ENCODE measurements around the gene PLPPR1.

PLPPR1 gene

GRCh38 chr9:101128623-101129022, 100.1 kb downstream of the PLPPR1 start:
- DNase-seq: no peak

DNA sequence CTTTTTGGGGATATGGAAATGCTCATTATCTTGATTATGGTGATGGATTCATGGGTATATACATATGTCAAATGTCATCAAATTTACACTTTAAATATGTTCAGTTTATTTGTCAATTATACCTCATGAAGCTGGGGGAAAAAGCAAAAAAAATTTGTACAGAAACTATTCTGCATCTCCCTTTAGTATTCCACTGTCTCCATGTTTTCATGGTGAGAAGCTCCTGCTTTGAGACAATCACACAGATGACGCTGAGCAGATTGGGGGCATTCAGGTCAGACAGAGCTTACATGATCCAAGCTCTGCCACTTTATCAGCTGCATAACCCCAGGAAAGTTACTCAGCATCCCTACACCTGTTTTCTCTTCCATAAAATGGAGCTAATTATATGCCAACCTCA, 101.5 kb downstream of the PLPPR1 start:
- DNase-seq: no peak

GRCh38 chr9:101131326-101131725, 102.8 kb downstream of the PLPPR1 start:
- DNase-seq: no peak

DNA sequence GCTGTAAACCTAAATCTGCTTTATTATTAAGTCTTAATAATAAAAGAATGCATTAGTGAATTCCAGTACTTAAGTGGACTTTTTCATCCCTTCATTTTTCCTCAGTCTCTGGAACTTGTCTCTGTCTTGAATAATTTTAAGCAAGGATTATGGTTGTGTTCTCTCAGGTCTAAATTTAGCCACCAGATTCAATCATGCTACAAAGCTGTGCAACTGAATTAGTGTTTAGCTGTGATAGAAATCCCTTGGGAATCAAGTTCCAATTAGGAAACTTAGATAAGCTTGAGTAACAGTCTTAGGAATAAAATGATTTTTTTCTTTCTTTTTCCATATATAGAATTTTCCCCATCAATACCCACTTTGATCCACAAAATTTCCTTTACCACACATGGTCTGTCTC, 104.3 kb downstream of the PLPPR1 start:
- no peak for DNase-seq

DNA sequence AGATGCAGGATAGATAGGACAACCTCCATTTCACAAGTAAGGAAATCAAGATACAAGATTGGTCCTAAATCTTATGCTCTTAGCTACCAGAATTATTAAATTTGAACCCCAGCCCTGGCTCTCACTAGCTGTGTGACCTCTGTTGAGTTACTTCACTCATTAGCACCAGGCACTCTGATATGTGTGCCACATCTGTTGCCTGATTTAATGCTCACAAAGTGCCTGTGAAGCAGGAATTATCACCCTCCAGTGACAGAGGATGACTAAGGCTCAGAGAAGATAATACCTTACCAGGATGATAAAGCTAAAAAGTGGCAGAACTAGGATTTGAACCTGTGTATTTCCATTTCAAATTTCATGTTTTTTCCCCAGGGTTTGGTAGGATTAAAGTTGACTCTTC, 110.0 kb downstream of the PLPPR1 start:
- DNase-seq: no peak

DNA sequence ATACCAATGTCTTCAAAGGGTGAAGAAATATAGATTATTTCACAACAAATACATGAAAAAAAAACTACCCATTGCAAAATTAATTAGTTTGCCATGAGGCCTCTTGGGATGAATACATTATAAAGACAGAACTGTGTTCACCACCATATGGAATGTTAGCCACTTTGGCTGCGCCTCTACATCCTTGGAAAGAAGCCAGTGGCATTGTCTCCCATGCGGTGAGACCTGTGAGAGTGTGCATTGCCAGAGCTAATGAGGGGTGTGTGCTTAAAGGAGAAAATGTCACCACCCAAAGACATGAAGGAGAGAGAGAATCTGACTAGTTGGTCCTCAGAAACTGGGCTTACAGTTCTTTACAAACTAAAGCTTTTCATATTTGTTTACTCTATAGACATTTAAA, 110.6 kb downstream of the PLPPR1 start:
- no peak for DNase-seq

GRCh38 chr9:101140764-101141163, 112.2 kb downstream of the PLPPR1 start:
- no peak for DNase-seq

- DNase-seq: no peak
These were observed 118.0 kb downstream of the PLPPR1 start for GRCh38 chr9:101146508-101146907.

DNA sequence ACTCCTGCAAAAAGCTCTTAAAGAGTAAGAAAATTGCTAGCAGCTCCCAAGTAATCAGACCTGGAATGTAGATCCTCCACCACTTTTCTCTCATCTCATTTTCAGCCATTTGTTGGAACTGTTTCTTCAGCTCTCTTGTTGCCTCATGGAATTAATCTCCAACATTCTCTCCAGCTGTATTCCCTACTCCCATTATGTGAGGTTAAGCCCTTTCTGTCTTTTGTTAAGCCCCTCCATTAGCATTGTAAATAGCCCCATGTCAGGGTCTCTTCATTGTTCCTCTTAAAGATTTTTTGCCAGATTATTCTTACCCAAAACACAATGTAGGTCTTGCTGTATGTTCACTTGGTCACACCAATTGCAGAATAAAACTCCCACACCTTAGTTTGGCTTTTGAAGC, 119.8 kb downstream of the PLPPR1 start:
- DNase-seq: no peak

DNA sequence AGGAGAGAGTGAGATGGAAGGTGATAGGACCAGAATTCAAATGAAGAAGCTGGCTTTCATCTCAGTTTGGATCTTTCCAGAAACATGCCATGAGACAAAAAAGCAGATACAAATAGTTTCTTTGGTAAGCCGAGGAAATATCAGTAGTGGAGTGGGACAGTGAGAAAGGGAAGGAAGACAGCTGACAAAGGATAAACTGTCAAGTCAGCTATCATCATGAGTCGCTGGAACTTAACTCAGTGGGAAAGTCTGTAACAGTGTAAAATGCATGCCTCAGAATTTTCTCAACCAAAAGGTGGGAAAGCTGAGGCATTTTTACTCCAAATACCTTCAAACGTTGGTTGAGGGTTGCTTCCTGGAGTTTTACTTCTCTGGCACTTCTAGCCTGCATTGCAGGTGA, 129.8 kb downstream of the PLPPR1 start:
- DNase-seq: no peak

DNA sequence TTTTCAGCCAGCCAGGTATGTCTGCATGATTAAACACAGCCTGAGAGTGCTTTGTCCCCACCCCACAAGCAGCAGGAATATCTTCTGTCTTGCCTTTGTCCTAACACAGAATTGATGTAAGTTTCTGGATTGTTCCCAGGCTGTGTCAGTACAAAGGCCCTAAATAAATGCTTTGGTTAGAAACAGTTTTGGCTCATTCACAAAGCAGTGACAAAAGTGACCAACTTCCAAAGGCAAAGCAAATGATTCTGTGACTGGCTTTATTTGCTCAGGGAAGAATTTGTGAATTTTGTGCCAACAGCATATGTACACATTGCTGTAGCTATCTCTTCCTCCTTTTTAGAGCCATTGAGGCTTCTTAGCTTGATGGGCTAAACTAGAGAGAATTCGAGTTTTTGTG, 133.7 kb downstream of the PLPPR1 start:
- DNase-seq: no peak

GRCh38 chr9:101165131-101165530, 136.6 kb downstream of the PLPPR1 start:
- DNase-seq: no peak

- DNase-seq: no peak
These were observed 139.1 kb downstream of the PLPPR1 start for GRCh38 chr9:101167490-101168134.

DNA sequence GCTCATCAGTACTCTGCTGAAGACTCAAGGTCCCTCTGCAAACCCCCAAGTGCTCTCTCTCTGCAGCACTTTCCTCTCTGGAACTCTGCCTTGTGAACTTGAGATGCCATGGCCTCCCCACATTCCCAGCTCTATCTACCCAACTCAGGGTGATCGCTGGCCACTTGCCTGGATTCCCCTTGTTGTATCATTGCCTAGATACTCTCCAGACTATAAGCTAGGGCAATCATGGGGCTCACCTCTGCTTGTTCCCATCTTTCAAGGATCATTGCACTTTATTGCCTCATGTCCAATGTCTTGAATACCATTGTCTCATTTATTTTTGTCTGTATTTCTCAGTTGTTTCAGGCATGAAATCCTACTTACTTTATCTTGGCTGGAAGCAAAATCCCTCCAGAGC, 144.1 kb downstream of the PLPPR1 start:
- no peak for DNase-seq

DNA sequence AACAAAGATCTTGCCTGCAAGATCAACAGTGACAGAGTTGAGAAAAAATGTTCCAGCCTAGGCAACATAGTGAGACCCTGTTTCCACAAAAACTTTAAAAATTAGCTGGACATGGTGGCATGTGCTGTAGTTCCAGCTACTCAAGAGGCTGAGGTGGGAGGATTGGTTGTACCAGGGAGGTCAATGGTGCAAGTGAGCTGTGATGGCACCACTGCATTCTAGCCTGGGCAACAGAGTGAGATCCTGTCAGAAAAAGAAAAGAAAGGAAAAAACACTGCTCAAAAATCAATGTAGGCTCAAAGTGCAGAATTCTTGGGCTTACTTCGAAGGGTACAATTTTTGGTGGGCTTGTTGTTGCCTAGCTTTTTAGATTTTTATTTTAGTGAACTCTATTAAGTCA, 145.4 kb downstream of the PLPPR1 start:
- DNase-seq: no peak

DNA sequence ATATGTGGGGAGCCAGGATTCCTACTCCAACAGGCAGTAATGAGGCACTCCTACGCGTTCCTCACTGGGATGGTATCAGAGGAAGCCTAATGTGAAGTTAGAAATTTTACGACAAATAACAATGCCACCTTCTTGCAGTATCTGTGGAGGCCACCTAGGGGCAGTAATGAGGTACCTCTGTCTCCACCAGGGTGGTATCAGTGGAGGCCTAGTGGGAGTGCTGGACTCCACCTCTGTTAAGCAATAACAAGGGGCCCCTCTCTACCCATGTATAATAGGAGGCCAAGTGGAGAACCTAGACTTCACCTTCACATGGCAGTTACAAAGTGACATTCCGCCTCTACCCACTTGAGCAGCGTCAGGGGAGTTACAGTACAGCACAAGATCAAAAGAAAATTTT, 147.9 kb downstream of the PLPPR1 start:
- no peak for DNase-seq

- no peak for DNase-seq
These were observed 156.3 kb downstream of the PLPPR1 start for GRCh38 chr9:101184813-101185278.

DNA sequence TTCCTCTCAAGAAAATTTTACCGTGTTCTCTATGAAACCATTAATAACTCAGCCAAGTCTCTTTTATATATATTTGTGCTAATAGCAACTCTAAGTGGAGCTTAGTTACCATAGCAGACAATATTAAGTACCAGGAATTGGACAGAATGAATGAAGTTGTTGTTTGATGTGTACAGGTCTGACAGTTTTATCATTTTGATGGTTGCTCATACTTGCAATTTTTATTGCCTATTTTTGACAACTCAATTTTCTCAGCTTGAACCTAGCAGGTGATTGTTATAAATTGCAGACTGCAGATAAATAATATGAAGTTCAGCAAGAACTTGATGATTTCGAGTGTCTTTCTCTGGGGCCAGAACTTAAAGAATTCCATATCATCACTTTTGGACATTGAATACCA, 163.2 kb downstream of the PLPPR1 start:
- no peak for DNase-seq

DNA sequence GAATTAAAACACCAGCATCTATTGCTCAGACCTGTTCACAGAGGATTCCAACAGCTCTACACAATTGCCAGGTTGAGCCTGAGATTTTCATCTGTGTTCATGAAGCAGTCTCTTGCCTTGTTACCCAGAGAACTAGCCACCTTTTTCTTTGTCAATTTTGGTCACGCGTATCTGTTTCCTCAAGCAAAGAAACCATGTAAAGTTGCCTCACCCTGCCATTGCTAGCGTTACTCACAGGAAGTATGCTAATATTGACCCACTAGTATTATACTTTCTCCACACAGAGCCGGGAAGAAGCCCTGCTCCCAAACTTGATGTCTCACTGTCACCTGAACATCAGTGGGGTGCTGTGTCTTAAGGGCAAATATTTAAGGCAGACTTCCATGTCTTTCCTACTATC, 168.5 kb downstream of the PLPPR1 start:
- DNase-seq: no peak

DNA sequence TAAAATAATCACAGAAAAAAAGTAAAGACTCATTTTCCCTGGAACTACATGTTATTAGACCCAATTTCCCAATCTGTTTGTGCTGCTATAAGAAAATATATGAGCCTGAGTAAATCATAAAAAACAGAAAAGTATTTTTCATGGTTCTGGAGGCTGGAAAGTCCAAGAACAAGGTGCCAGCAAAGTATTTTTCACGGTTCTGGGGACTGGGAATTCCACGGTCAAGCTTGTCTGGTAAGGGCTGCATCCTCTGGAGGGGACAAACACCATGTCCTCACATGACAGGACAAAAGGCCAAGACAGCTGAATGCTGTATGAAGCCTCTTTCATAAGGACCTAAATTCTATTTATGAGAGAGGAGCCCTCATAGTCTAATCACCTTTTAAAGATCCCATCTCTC, 172.3 kb downstream of the PLPPR1 start:
- no peak for DNase-seq

- no peak for DNase-seq
These were observed 173.1 kb downstream of the PLPPR1 start for GRCh38 chr9:101201630-101202029.

- DNase-seq: no peak
These were observed 181.1 kb downstream of the PLPPR1 start for GRCh38 chr9:101209670-101210069.

DNA sequence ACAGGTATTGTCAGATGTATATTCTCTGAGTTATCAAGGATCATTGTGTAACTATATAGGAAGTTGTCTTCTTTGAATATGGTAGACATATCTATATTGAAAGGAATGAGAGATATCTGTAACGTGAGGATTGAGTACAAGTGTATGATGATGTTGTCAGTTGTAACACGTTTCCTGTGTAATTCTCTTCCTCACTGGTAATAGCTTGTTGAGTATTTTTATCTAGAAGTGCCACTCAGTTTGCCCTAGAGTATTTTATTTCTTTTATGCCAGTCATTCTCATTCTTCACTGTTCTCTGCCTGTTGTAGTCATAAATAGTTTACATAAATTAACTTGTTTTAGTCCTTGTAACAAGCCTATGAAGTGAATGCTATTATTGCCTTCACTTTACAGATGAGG, 184.1 kb downstream of the PLPPR1 start:
- DNase-seq: no peak

DNA sequence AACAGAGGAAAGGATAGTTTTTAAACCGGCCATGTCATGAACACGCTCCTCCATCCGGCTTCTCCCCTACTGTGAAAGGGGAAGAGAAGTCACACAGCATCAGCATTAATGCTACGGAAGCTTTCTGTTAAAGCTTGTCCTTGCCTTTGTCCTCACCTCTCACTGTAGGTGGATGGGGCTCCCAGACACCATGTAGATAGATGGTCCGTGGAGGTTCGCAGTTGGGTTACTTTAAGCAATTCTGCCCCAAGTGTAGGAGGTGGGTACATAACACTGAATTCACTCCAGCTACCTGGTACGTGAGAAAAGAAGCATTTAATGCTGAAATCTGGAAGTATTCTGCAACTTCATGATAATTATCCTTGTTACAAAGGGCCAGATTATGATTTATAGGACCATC, 190.5 kb downstream of the PLPPR1 start:
- DNase-seq: no peak

GRCh38 chr9:101220341-101220740, 191.8 kb downstream of the PLPPR1 start:
- no peak for DNase-seq

DNA sequence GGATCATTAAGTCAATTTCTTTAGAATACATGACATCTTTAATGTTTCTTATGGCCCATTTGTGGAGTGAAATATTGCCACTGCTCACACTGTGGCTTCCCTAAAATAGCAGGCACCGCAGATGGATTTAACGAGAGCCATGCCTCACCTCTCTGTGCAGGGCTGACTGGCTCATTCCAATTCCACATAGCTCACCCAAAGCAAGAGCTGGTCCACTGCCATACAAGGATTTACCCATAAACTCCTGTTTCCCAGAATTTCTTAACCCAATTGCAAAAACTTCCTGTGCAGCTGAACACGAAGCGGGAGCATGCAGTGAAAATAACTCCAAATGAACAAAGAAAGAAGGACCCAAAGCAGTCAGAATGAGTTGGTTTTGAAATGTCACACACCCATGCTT, 196.7 kb downstream of the PLPPR1 start:
- DNase-seq: no peak
